ENCODE results near the gene U2SURP.

DNA sequence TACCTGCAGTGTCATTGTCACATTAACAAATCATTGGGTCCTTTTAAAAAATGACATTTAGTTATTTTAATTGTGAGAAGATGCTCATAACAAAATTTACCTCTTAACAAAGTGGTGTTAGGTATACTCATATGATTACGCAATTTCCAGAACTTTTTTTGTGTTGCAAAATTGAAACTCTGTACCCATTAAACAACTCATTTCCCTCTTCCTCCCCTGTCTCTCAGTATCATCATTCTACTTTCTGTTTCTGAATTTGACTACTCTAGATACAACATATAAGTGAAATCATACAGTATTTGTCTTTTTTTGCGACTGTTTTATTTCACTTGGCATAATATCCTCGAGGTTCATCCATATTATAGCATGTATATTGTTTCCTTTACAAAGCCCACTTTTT lies 59.5 kb downstream of the U2SURP start:
- TF ChIP-seq, protein P1, sequence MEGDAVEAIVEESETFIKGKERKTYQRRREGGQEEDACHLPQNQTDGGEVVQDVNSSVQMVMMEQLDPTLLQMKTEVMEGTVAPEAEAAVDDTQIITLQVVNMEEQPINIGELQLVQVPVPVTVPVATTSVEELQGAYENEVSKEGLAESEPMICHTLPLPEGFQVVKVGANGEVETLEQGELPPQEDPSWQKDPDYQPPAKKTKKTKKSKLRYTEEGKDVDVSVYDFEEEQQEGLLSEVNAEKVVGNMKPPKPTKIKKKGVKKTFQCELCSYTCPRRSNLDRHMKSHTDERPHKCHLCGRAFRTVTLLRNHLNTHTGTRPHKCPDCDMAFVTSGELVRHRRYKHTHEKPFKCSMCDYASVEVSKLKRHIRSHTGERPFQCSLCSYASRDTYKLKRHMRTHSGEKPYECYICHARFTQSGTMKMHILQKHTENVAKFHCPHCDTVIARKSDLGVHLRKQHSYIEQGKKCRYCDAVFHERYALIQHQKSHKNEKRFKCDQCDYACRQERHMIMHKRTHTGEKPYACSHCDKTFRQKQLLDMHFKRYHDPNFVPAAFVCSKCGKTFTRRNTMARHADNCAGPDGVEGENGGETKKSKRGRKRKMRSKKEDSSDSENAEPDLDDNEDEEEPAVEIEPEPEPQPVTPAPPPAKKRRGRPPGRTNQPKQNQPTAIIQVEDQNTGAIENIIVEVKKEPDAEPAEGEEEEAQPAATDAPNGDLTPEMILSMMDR (IDR thresholded peaks at IDR 0.05) = no peak
- no peak for TF ChIP-seq POLR2A (IDR thresholded peaks at IDR 0.05)

All from body of pancreas (tissue), 4 donors.